A204.1 (cell line): ENCODE measurements around the gene PTRH1.

Source experiments
- FAIRE-seq: peaks from 2 replicates; lab custom pipeline; 2012; peaks lifted over from hg19 to GRCh38; lab: Jason Lieb, UNC

PTRH1 gene

GRCh38 chr9:127720031-127720864 lies 4.8 kb upstream of the PTRH1 start:
- no peak for FAIRE-seq

GRCh38 chr9:127717766-127718165 lies 2.3 kb upstream of the PTRH1 start:
- no peak for FAIRE-seq

- FAIRE-seq: no peak
Observed at GRCh38 chr9:127716412-127716811, 949 bp upstream of the PTRH1 start.

GRCh38 chr9:127714951-127715469 lies 453 bp downstream of the PTRH1 start:
- FAIRE-seq: no peak

- FAIRE-seq: no peak
Observed at GRCh38 chr9:127714020-127714750, 1.3 kb downstream of the PTRH1 start.

- no peak for FAIRE-seq
Observed at GRCh38 chr9:127712867-127713266, 2.6 kb downstream of the PTRH1 start.

- FAIRE-seq: no peak
Observed at GRCh38 chr9:127712371-127712770, 3.1 kb downstream of the PTRH1 start.

GRCh38 chr9:127711831-127712274 lies 3.6 kb downstream of the PTRH1 start:
- no peak for FAIRE-seq

- FAIRE-seq: no peak
Observed at GRCh38 chr9:127711226-127711701, 4.2 kb downstream of the PTRH1 start.

- FAIRE-seq: no peak
Observed at GRCh38 chr9:127710204-127710783, 5.2 kb downstream of the PTRH1 start.

GRCh38 chr9:127708952-127709587 lies 6.4 kb downstream of the PTRH1 start:
- FAIRE-seq: no peak

GRCh38 chr9:127707766-127708165 lies 7.7 kb downstream of the PTRH1 start:
- FAIRE-seq: no peak

GRCh38 chr9:127706836-127707241 lies 8.6 kb downstream of the PTRH1 start, which contains the start of gene CFAP157:
CFAP157 (plus strand) TSS chr9:127706988; CDS start chr9:127707032, 44 bp downstream.
- FAIRE-seq: no peak

- FAIRE-seq: no peak
Observed at GRCh38 chr9:127705577-127706379, 9.7 kb downstream of the PTRH1 start.

GRCh38 chr9:127703289-127703946 lies 12.0 kb downstream of the PTRH1 start:
- FAIRE-seq: no peak

- FAIRE-seq: no peak
Observed at GRCh38 chr9:127700594-127701255, 14.7 kb downstream of the PTRH1 start.

- no peak for FAIRE-seq
Observed at GRCh38 chr9:127700140-127700539, 15.3 kb downstream of the PTRH1 start.

GRCh38 chr9:127698985-127699670 lies 16.3 kb downstream of the PTRH1 start:
- FAIRE-seq: no peak

GRCh38 chr9:127698386-127698785 lies 17.1 kb downstream of the PTRH1 start:
- FAIRE-seq: no peak

- FAIRE-seq: no peak
Observed at GRCh38 chr9:127697575-127697974, 17.9 kb downstream of the PTRH1 start.
